ENCODE measurements around the gene FANCE.

GRCh38 chr6:35477551-35478179 lies 25.5 kb downstream of the FANCE start:
- TF ChIP-seq CTCF (IDR thresholded peaks at IDR 0.05) (no peak), ZFX (IDR thresholded peaks at IDR 0.05; ENCODE audit: borderline replicate concordance) (no peak)

Measured in 22Rv1 (cell line).